HG03060 (cell line): ENCODE measurements around the gene PALS1.
A peak's percentile ranks its signal among the peaks of the same experiment; 100 is the strongest.

Experiments used
- ATAC-seq: cut with Tn5 transposase; IDR thresholded peaks from one replicate; pipeline ENCODE4 v1.9.1; 2021; ENCODE audit warnings: low read depth, moderate number of reproducible peaks; ENCODE audit not compliant: unreplicated experiment

The PALS1 gene

DNA sequence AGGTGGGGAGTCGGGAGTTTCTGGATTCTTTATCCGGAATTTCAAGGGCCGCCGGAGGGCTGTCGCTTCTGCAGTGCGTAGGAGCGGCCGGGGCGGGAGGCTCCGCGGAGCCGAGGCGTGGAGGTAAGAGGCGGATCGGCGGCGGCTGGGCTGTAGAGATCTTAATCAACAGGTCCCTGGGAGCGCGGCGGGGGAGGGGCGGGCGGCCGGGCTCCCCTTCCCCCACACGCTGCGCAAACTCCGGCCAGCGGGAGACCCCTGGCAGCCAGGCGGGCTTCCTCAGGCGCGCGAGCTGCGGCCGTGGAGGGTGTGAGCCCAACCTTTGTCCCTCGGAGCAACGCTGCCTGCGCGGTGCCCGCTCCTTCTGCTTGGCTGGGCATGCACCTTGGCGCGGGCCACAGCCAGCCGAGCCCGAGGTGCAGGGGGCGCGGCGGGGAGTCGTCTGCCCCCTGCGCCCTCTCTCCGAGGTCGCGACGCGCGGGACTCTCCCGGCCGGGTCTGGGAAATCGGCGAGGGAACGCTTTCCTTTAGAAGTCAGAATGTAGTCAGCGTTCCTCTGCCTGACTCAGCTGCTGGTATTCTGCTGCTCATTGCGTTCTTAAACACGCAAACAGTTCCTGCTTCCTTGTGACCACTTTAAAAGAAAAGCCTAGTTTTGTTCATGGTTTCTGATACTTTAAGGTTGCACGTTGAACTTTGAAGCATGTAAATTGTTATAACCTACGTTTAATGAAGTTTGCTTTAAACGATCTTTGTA is at the start of gene PALS1:
PALS1 (plus strand) TSS at position 25 of the 757 bp plus-strand sequence. CDS start 37,736 bp downstream, outside the sequence.
- peak; percentile 27 for ATAC-seq

DNA sequence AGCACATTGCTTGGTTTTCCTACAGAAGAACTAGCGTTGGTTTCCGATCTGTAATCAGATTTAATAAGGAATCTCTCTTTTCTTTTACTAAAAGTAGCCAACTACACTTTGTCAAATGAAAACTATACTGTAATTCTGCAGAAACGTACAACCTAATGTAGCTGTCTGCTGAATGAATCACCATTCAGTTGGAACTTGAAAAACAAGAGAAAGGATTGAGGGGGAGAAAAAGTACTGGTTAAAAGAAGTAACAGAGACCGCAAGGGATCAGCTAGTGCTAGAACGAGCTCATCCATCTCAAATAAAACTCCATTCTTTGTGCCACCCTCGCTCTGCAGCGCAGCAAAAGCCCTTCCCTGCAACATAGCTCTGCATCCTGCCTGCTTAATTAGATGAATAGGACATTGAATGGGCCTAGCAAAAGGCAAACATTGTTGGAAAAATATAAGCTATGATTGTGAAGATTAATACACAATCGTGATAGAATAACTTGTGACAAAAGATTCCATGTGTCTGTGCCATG is 49.4 kb upstream of the PALS1 start:
- no peak for ATAC-seq

DNA sequence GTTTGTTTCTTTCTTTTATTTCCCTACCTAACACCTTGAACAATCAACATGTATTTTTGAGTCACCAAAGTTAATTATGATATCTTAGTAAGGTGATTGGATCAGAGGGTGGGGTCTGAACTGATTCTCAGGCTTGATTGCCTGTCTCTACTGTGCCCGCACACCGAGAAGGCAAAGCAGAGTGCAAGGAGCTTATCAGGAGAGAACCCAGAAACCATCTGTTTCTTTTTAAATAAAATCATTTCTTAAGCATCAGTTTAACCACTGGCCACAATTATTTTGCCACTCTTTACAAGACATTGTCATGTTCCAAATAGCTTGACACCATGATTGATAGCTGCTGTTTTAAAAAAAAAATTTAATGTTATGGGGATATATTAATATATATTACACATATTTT is 48.9 kb upstream of the PALS1 start:
- ATAC-seq = no peak

DNA sequence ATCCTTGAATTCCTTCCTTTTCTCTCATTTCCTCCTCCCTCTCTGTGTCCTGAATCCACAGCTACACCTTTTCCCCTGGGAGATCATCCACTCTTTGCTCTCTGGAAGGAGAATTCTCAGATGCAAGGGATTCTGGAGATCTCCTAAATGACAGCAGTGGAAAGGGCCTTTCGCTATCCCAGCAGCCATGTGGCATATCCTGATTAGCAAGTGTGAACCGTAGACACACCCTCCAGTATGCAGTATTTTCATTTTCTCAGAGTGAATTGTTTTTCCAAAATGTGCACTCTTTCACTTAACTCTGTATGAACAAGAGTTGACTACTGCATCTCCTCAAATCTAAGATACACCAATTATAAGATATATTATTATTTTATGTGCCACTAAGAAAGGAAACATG is 46.0 kb upstream of the PALS1 start:
- no peak for ATAC-seq

DNA sequence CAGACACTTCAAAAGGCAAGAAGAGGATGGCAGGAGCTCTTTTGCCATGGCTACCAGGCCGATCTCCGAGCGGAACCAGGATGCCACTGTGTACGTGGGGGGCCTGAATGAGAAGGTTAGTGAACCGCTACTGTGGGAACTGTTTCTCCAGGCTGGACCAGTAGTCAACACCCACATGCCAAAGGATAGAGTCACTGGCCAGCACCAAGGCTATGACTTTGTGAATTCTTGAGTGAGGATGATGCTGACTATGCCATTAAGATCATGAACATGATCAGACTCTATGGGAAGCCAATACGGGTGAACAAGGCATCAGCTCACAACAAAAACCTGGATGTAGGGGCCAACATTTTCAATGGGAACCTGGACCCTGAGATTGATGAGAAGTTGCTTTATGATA is 42.2 kb upstream of the PALS1 start:
- no peak for ATAC-seq

DNA sequence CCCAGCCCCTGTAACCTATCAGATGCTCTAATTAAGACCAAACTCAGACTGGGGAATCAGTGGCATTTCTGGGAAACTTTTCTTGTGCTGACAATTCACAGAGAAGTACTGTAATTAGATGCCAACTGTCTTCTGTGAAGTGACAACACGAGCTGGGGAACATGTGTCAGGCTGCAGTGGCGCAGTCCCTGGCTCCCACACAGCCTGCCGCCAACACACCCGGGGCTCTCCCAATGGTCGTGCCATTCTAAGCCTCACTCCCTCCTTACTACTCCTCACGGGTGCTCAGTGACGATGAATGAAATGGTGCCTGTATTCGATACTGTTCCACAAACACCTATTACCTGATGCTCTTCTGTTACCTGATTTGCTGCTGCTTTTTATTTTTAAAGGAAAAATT is 33.4 kb upstream of the PALS1 start:
- no peak for ATAC-seq

DNA sequence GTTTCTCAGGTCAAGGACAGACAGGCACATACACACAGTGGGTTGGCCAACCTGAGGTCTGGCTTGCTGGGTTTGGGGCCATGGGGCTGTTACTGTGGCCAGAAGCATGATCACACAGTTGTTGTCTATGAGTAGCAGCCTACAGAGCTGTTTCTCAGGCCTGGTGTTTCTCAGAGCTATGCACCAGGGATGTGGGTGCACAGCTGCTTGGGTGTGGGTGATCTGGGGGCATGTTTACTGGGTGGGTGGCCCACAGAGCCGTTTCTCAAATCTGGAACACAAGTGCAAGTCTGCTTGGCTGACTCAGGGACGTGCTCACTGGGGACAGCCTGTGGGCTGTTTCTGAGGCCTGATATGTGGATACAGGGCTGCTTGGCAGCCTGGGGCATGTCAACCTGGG is 23.1 kb upstream of the PALS1 start:
- no peak for ATAC-seq

DNA sequence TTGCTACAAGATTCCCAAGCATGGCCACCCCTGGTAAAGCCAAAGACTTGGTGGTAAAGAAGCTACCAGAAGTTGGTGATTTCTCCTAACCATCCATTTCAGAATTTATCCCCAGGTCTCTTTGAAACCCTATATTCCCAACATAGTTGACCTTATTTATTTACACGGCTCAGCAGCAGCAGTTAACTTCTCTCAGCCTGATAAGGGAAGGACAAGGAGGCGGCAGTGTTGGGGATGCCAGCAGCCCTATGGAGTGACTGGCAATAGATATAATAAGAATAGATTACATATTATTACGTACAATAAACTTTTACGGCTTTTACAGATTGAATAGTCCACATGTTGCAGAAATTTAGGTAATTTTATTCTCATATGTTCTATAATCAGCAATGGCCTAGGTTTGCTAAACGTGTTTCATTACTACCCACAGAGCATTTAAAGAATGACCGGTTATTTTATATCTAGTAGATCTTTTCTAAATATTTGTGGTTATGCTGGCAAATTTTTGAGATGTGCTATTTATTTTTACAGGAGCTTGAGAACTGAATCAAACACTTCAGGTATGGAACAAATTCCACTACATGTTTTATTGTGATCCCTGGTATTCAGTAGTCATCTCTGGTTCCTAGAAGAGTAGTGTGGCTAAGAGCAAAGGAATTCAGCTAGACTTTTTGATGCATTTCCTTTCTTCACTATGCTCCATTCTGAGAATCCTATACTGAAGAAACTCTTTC is 19.8 kb upstream of the PALS1 start:
- no peak for ATAC-seq

DNA sequence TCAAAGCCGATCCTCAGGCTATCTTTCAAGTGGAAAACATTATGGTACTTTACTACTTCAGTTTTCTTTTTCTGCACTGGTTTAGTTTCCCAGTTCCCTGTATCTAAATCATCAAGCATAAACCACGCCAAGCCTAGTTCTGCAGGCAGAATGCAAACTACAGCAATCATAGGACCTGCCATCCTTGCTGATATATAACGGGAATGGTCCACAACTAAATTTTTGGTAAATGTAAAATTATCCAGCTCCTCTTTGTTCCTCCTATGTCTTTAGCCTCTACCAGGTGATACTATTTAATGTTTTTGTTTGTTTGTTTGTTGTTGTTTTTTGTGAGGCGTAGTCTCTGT is 19.3 kb upstream of the PALS1 start:
- ATAC-seq = no peak

DNA sequence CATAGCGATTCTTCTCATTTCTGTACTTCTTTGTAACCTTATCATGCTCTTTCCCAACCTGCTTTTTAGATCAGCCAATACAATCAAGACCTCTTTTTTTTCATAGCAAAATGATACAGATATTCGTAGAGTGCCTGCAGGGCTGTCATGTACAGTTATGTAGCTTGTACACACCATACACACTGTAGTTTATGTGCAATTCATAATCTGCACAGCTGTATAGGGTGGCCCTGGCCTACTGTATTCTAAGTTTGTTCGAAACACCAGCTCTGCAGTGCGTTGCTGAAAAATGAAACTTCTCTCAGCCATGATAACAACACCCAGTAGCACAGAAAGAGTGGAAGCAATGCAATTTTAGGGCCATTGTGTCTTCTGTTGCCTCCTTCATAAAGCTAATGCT is 15.7 kb upstream of the PALS1 start:
- no peak for ATAC-seq

DNA sequence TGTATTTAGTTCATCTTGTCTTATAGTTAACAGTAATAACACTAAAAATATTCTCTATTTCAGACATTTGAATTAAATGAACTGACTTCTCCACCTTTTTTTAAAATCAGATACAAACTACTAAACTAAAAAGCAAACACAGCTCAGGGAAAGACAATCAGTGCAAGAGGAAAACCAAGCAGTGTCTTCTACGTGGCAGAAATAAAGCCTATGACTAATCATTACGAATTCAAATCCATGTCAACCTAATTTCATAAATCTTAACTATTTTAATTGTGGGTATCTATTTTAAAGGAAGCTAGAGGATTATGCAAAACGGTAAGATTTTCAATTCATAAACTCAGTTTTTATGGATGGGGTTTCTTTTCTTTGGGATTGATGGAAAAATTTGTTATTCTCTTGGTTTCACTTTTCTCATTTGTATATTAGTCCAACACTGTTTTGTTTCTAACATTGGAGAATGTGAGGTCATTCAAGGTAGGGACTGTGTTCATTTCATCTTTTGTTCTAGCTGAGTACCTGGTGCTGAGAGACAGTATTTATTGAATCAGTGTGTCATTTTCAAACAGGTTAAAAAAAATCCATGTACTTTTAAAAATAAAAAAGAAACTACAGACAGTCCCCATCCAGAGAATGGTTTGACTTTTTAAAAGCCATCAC is 12.8 kb upstream of the PALS1 start:
- no peak for ATAC-seq

DNA sequence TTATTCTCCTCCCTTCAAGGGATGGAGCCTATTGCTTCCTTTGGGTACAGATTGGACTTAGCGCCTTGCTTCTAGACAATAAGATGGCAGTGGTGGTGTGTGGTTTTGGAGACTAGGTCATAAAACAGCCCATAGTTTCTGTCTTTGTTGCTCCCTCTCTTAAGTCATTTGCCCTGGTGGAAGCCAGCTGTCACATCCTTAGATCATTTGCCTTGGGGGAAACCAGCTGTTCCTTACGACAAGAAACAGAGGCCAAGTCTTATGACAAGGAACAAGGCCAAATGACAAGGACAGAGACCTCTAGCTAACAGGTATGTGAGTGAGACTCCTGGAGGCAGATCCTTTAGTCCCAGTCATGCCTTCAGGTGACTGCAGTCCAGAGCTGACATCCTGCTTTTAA is 9.2 kb upstream of the PALS1 start:
- no peak for ATAC-seq

DNA sequence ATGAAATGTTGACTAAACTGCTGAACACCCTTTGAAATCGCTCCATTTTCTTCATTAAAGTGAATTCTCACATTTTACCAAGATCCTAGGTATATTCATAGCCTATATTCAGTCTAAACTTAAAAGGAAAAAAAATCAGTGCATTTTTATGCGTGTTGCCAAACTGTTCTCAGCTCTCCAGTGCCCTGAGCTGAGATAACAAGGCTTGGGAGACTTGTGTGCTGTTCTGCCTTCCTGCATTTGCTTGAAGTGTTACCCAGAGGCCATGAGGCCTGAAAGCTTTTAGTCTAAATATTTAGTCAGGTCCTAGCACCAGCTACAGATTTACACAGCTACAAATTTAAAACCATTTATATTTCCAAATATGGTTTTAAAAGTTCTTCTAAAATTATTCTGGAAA is 8.6 kb upstream of the PALS1 start:
- ATAC-seq = no peak

DNA sequence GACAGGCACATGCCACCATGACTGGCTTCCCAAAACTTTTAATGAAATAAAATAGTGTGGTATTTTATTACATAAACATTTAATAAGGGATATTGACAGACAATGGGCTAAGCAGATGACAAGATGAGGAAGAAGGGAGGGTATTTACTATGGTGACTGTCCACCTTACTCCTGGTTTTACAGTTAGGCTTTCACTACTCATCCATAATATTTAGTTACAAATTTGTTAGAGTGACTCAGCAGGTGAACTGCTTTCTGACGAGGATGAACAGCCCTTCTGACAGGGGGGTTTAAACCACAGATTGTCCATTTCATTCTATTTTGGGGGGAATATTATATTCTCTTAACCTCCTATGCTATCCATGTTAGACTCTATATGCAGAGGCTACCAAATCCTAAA is 3.6 kb upstream of the PALS1 start:
- no peak for ATAC-seq

DNA sequence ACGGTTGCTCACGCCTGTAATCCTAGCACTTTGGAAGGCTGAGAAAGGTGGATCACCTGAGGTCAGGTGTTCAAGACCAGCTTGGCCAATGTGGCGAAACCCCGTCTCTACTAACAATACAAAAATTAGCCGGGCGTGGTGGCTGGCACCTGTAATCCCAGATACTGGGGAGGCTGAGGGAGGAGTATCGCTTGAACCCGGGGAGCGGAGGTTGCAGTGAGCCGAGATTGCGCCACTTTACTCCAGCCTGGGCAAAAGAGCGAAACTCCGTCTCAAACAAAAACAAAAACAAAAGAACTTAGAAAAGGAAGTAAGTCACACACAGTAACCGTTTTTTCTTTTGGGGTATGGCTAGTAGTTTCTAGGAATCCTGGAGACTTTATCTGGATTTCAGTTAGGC is 1.7 kb upstream of the PALS1 start:
- ATAC-seq = no peak

DNA sequence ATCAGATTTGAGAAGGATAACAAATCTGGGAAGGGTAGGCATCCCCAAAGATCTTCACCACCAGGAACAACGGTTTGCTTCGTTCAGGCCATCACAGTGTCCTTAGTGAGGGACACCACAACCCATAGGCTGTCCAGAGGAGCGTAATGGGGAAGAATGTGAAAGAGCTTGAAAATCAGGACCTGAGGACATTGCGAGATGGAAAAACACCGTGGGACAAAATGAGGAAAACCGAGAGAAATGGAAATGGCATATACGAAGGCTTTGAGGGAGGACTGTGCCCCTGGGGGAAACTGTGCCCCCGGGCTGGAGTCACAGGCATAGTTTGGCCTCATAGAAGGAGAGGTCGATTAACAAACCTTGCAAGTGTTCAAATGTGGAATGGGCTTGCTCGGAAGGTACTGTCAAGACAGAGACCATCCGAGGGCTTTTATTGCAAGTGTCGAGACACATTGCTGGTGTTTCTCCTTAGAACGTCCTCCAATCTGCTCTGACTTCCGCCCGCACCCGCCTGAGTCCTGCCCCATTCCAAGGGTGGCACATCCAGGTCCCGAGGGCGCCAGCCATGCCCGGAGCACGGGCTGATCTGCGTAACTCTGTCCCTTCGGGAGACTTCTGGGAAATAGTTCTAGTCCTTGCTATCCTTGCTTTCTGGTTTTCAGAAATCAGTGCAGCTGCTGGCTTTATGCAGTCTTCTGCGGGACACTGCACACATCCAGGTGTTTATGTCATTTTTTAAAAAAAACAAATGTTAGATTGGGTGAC is 885 bp upstream of the PALS1 start:
- ATAC-seq = no peak

DNA sequence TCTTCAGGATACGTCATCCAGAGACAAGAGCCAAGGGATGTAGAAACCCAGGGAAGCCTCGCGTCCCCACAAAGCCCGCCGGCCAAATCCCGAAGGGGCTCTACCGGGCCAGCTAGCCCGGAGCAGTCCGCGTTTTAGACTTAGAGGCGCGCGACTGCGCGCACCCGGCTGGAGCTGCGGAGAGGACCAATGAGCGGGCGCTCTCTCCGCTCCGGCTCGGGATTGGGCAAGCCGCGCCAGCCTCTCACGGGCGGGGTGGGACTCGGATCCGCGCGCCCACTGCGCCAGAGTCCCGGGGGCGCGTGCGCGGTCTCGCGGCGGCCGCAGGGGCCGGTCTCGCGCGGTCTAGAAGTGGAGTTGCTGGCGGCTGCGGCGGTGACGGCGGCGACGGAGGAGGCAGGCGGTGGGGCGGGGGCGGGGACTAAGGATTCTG is 241 bp upstream of the PALS1 start:
- peak; percentile 65 for ATAC-seq

DNA sequence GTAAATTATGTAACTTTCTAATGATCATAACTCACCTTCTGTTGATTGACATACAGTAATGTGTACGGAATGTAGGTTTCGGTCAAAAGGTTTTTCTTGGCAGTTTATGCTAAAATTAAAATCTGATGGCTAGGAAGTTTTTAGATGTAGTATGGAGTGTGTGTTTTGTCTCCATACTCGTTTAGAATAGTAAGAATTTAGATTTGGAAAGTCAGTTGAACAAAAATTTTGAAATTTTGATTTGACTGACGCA is 859 bp downstream of the PALS1 start:
- no peak for ATAC-seq

DNA sequence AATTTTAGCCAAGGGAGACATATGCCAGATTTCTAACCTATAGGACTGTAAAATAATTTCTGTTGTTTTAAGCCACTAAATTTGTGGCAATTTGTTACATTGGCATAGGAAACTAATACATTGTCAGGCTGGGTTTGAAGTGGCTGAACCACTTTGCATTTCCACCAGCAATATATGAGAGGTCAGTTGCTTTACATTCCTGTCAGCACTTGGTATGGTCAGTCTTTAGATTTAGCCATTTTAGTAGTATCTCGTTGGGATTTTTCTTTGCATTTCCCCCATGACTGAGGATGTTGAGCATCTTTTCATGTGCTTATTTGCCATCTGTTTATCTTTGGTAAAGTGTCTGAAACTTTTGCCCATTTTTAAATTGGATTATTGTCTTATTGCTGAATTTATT is 3.9 kb downstream of the PALS1 start:
- ATAC-seq = no peak

DNA sequence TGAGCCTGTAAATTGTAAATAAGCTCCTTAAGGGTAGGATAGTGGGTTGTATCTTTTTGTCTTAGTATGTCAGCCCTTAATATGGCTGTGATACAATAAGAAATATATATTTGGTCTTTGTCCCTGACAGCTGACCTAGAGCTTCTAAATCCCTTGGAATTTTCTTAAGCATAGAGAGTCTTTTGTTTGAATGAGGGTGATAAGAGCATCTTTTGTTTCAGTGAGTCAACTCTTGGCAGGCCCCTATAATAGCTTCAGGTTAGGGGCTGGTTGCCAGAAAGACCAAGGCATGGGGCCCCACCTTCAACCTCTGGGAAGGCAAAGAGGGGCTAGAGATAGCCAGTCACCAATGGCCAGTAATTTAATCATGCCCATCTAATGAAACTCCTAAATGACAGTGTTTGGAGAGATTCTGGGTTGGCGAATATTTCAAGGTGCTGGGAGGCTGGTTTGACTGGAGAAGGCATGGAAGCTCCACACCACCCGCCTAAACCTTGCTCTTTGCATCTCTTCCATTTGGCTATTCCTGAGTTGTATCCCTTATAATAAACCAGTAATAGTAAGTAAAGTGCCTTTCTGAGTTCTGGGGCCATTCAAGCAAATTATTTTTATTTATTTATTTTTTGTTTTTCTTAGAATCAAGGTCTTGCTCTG is 10.5 kb downstream of the PALS1 start:
- ATAC-seq = no peak
